HAP-1 (cell line): ENCODE data around the gene DAP.

Experiments used
- DNase-seq, 2 experiments: peaks; one replicate each; pipeline ENCODE4 v3.0.0-alpha.2; 2016 to 2020; ENCODE audit warnings: low spot score in 2 of 2
- H3K27me3 ChIP-seq: fragments of 250-450 bp; sonication (Bioruptor Pico); 2 replicates; pipeline ENCODE4 v1.5.1; 2020; ENCODE audit warnings: low read depth, mild to moderate bottlenecking, moderate library complexity
- H3K36me3 ChIP-seq: fragments of 250-450 bp; sonication (Bioruptor Pico); replicated peaks from 2 replicates; pipeline ENCODE4 v1.5.1; 2020; ENCODE audit warnings: mild to moderate bottlenecking
- H3K4me1 ChIP-seq: fragments of 250-450 bp; sonication (Bioruptor Pico); 2 replicates; pipeline ENCODE4 v1.5.1; 2020; ENCODE audit warnings: mild to moderate bottlenecking
- H3K4me3 ChIP-seq: fragments of 250-450 bp; sonication (Bioruptor Pico); 2 replicates; pipeline ENCODE4 v1.5.1; 2020; ENCODE audit warnings: mild to moderate bottlenecking, moderate library complexity
- H3K9me3 ChIP-seq: fragments of 250-450 bp; sonication (Bioruptor Pico); 2 replicates; pipeline ENCODE4 v1.5.1; 2020; ENCODE audit warnings: mild to moderate bottlenecking, moderate library complexity
- in situ Hi-C: fragments of 300-500 bp; cut with MboI; formaldehyde crosslinking; loops from 3 replicates; pipeline ENCODE4 v1.14.3; 2020; ENCODE audit warnings: low sequenced_read_pairs, inconsistent platforms, mixed read lengths

DAP gene

GRCh38 chr5:10753178-10753577 is 7.9 kb downstream of the DAP start:
- no peaks in the 10 kb centered on the region for H3K4me1 ChIP-seq
- no peak for DNase-seq
- H3K9me3 ChIP-seq = no peaks in the 10 kb centered on the region
- in situ Hi-C loops = no loop called here
- H3K36me3 ChIP-seq = peaks cover 6% of the 10 kb centered on the region
- no peaks in the 10 kb centered on the region for H3K27me3 ChIP-seq
- H3K4me3 ChIP-seq = no peak overlapping the region

- Histone ChIP-seq H3K36me3 (peaks cover 6% of the 10 kb centered on the region), H3K27me3 (no peaks in the 10 kb centered on the region), H3K9me3 (no peaks in the 10 kb centered on the region), H3K4me1 (no peaks in the 10 kb centered on the region), H3K4me3 (no peak overlapping the region)
- no peak for DNase-seq
- in situ Hi-C loops = no loop called here
Measured at GRCh38 chr5:10752451-10752850, 8.6 kb downstream of the DAP start.

- H3K4me3 ChIP-seq = no peak overlapping the region
- DNase-seq = no peak
- H3K36me3 ChIP-seq = peaks cover 16% of the 10 kb centered on the region
- H3K27me3 ChIP-seq = no peaks in the 10 kb centered on the region
- no peaks in the 10 kb centered on the region for H3K9me3 ChIP-seq
- in situ Hi-C loops = no loop called here
- H3K4me1 ChIP-seq = no peaks in the 10 kb centered on the region
Measured at GRCh38 chr5:10750909-10751308, 10.1 kb downstream of the DAP start.

- no peak for DNase-seq
- in situ Hi-C loops = no loop called here
- Histone ChIP-seq H3K4me1 (no peaks in the 10 kb centered on the region), H3K27me3 (no peaks in the 10 kb centered on the region), H3K36me3 (peaks cover 35% of the 10 kb centered on the region), H3K9me3 (no peaks in the 10 kb centered on the region), H3K4me3 (no peak overlapping the region)
Measured at GRCh38 chr5:10747678-10748622, 13.1 kb downstream of the DAP start.

GRCh38 chr5:10746711-10747110 is 14.3 kb downstream of the DAP start:
- Histone ChIP-seq H3K9me3 (no peaks in the 10 kb centered on the region), H3K36me3 (peaks cover 33% of the 10 kb centered on the region), H3K4me1 (no peaks in the 10 kb centered on the region), H3K4me3 (no peak overlapping the region), H3K27me3 (no peaks in the 10 kb centered on the region)
- in situ Hi-C loops = no loop called here
- DNase-seq = no peak

- no peak overlapping the region for H3K4me3 ChIP-seq
- H3K27me3 ChIP-seq = no peaks in the 10 kb centered on the region
- peaks cover 36% of the 10 kb centered on the region for H3K36me3 ChIP-seq
- DNase-seq = no peak
- no peaks in the 10 kb centered on the region for H3K9me3 ChIP-seq
- no peaks in the 10 kb centered on the region for H3K4me1 ChIP-seq
- in situ Hi-C loops = no loop called here
Measured at GRCh38 chr5:10745133-10745532, 15.9 kb downstream of the DAP start.

- Histone ChIP-seq H3K4me1 (no peaks in the 10 kb centered on the region), H3K9me3 (no peaks in the 10 kb centered on the region), H3K27me3 (no peaks in the 10 kb centered on the region), H3K36me3 (peaks cover 37% of the 10 kb centered on the region), H3K4me3 (no peak overlapping the region)
- DNase-seq = no peak
- in situ Hi-C loops = no loop called here
Measured at GRCh38 chr5:10744681-10745080, 16.4 kb downstream of the DAP start.

GRCh38 chr5:10743951-10744350 is 17.1 kb downstream of the DAP start:
- Histone ChIP-seq H3K9me3 (no peaks in the 10 kb centered on the region), H3K36me3 (peaks cover 37% of the 10 kb centered on the region), H3K4me1 (no peaks in the 10 kb centered on the region), H3K27me3 (no peaks in the 10 kb centered on the region), H3K4me3 (no peak overlapping the region)
- DNase-seq = no peak
- in situ Hi-C loops = no loop called here

GRCh38 chr5:10743526-10743925 is 17.5 kb downstream of the DAP start:
- no peak for DNase-seq
- H3K9me3 ChIP-seq = no peaks in the 10 kb centered on the region
- no peaks in the 10 kb centered on the region for H3K27me3 ChIP-seq
- H3K4me3 ChIP-seq = no peak overlapping the region
- in situ Hi-C loops = no loop called here
- no peaks in the 10 kb centered on the region for H3K4me1 ChIP-seq
- H3K36me3 ChIP-seq = peaks cover 37% of the 10 kb centered on the region

GRCh38 chr5:10741661-10742060 is 19.4 kb downstream of the DAP start:
- H3K36me3 ChIP-seq = peaks cover 30% of the 10 kb centered on the region

GRCh38 chr5:10740384-10740783 is 20.6 kb downstream of the DAP start:
- Histone ChIP-seq H3K36me3 (peaks cover 22% of the 10 kb centered on the region), H3K4me3 (no peak overlapping the region), H3K27me3 (no peaks in the 10 kb centered on the region), H3K9me3 (no peaks in the 10 kb centered on the region), H3K4me1 (no peaks in the 10 kb centered on the region)
- DNase-seq = no peak
- in situ Hi-C loops = no loop called here

More at GRCh38 chr5:10741661-10742060, 19.4 kb downstream of the DAP start:
- H3K27me3 ChIP-seq = no peaks in the 10 kb centered on the region
- DNase-seq = no peak
- no peaks in the 10 kb centered on the region for H3K4me1 ChIP-seq
- H3K4me3 ChIP-seq = no peak overlapping the region
- no peaks in the 10 kb centered on the region for H3K9me3 ChIP-seq
- in situ Hi-C loops = no loop called here

- Histone ChIP-seq H3K4me3 (no peak overlapping the region), H3K9me3 (no peaks in the 10 kb centered on the region), H3K27me3 (no peaks in the 10 kb centered on the region), H3K36me3 (peaks cover 15% of the 10 kb centered on the region), H3K4me1 (no peaks in the 10 kb centered on the region)
- no peak for DNase-seq
- in situ Hi-C loops = no loop called here
Measured at GRCh38 chr5:10737880-10738279, 23.2 kb downstream of the DAP start.

GRCh38 chr5:10736808-10737207 is 24.2 kb downstream of the DAP start:
- peaks cover 20% of the 10 kb centered on the region for H3K36me3 ChIP-seq

GRCh38 chr5:10736354-10736753 is 24.7 kb downstream of the DAP start:
- in situ Hi-C loops = no loop called here
- DNase-seq = no peak
- peaks cover 18% of the 10 kb centered on the region for H3K36me3 ChIP-seq
- no peaks in the 10 kb centered on the region for H3K4me1 ChIP-seq
- H3K9me3 ChIP-seq = no peaks in the 10 kb centered on the region
- H3K4me3 ChIP-seq = no peak overlapping the region
- no peaks in the 10 kb centered on the region for H3K27me3 ChIP-seq

More at GRCh38 chr5:10736808-10737207, 24.2 kb downstream of the DAP start:
- DNase-seq = no peak
- Histone ChIP-seq H3K9me3 (no peaks in the 10 kb centered on the region), H3K4me3 (no peak overlapping the region), H3K4me1 (no peaks in the 10 kb centered on the region), H3K27me3 (no peaks in the 10 kb centered on the region)
- in situ Hi-C loops = no loop called here
